ENCODE results near the gene FAM9C. TPM values are rescaled to one million over a fixed set of nuclear protein-coding genes. Genes with fewer than 3 reads are reported as not detected.

Gene FAM9C
- total and polyA plus RNA-seq, 5 donors, result 0.02 TPM; not detected in 4

DNA sequence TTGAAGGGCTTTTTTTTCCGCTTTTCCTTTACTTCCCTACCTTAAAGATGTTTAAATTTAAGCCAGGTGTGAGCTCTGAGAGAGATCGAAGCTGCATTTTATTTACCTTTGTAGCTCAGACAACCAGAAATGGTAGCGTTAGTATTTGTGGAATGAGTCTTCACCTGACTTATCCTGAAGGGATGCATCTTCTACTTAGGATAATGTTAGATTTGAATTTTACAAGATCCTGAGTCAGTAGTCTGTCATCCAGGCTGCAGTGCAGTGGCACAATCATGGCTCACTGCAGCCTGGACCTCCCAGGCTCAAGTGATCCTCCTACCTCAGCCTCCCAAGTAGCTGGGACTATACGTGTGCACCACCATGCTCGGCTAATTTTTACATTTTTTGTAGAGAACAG, 43.3 kb downstream of the FAM9C start:
- ATAC-seq (no peak), DNase-seq (no peak)
- intact Hi-C loops (cut with DNase I), result no loop called here
- H3K27ac ChIP-seq (ENCODE audit: low read length), result no peak overlapping the region
- peaks cover 6% of the 10 kb centered on the region for H3K4me1 ChIP-seq (ENCODE audit: control insufficient read depth, insufficient read depth, low read length)
- H3K4me3 ChIP-seq (ENCODE audit: low read length), result no peak overlapping the region
- 94% methylated on average over 5 of the region's 5 CpGs for WGBS
- H3K9me3 ChIP-seq (ENCODE audit: control insufficient read depth, low read length), result no peaks in the 10 kb centered on the region
- no peaks in the 10 kb centered on the region for H3K27me3 ChIP-seq (ENCODE audit: control insufficient read depth, insufficient read depth)

GRCh38 chrX:13000301-13000811, 44.1 kb downstream of the FAM9C start:
- peak in 2 of 3 donors; percentile 30 to 52 for DNase-seq
- Histone ChIP-seq H3K27me3 (ENCODE audit: control insufficient read depth, insufficient read depth) (no peaks in the 10 kb centered on the region), H3K27ac (ENCODE audit: low read length) (peak overlapping the region; percentile 27), H3K9me3 (ENCODE audit: control insufficient read depth, low read length) (no peaks in the 10 kb centered on the region), H3K4me1 (ENCODE audit: control insufficient read depth, insufficient read depth, low read length) (peaks cover 6% of the 10 kb centered on the region), H3K4me3 (ENCODE audit: low read length) (no peak overlapping the region)
- intact Hi-C loops (cut with DNase I), result no loop called here
- ATAC-seq, result peak; percentile 59 to 63
- WGBS, result 25% methylated on average over 8 of the region's 8 CpGs

DNA sequence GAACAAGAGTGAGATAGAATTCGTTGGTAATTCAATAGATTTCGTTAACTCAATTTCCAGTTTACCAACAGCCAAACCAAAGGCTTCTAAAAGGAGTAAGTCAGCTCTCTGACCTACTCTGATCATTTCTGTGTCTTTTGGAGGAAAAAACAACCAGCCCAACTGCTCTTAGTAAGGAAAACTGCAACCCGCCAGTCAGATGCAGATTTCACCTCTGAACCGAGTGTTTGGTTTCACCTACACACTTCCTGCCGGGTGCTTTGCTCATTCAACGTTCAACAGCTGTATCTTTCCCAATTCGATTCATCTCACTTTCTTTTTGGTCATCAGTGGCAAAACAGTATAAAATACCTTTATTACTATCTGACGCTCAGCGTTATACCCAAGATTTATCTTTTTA, 45.0 kb downstream of the FAM9C start:
- peak in 1 of 2 donors; percentile 45 for ATAC-seq
- H3K9me3 ChIP-seq (ENCODE audit: control insufficient read depth, low read length), result no peaks in the 10 kb centered on the region
- intact Hi-C loops (cut with DNase I), result no loop called here
- no peaks in the 10 kb centered on the region for H3K27me3 ChIP-seq (ENCODE audit: control insufficient read depth, insufficient read depth)
- peaks cover 6% of the 10 kb centered on the region for H3K4me1 ChIP-seq (ENCODE audit: control insufficient read depth, insufficient read depth, low read length)
- no peak overlapping the region for H3K4me3 ChIP-seq (ENCODE audit: low read length)
- WGBS, result 66% methylated on average over 9 of the region's 9 CpGs
- H3K27ac ChIP-seq (ENCODE audit: low read length), result no peak overlapping the region
- no peak for DNase-seq

GRCh38 chrX:12997906-12998687, 46.3 kb downstream of the FAM9C start:
- Histone ChIP-seq H3K4me1 (ENCODE audit: control insufficient read depth, insufficient read depth, low read length) (peaks cover 6% of the 10 kb centered on the region), H3K4me3 (ENCODE audit: low read length) (no peak overlapping the region), H3K27me3 (ENCODE audit: control insufficient read depth, insufficient read depth) (no peaks in the 10 kb centered on the region), H3K9me3 (ENCODE audit: control insufficient read depth, low read length) (no peaks in the 10 kb centered on the region), H3K27ac (ENCODE audit: low read length) (peak overlapping the region; percentile 81)
- peak in 1 of 2 donors; percentile 28 for ATAC-seq
- intact Hi-C loops (cut with DNase I), result no loop called here
- no peak for DNase-seq
- WGBS, result 31% methylated on average over 5 of the region's 5 CpGs

GRCh38 chrX:12996934-12997435, 47.4 kb downstream of the FAM9C start:
- Histone ChIP-seq H3K27ac (ENCODE audit: low read length) (no peak overlapping the region), H3K9me3 (ENCODE audit: control insufficient read depth, low read length) (no peaks in the 10 kb centered on the region), H3K27me3 (ENCODE audit: control insufficient read depth, insufficient read depth) (no peaks in the 10 kb centered on the region), H3K4me1 (ENCODE audit: control insufficient read depth, insufficient read depth, low read length) (peaks cover 6% of the 10 kb centered on the region), H3K4me3 (ENCODE audit: low read length) (no peak overlapping the region)
- intact Hi-C loops (cut with DNase I), result no loop called here
- no peak for DNase-seq
- 78% methylated on average over 3 of the region's 3 CpGs for WGBS
- ATAC-seq, result no peak

GRCh38 chrX:12994321-12994720, 50.1 kb downstream of the FAM9C start:
- no peaks in the 10 kb centered on the region for H3K9me3 ChIP-seq (ENCODE audit: control insufficient read depth, low read length)
- intact Hi-C loops (cut with DNase I), result no loop called here
- H3K4me1 ChIP-seq (ENCODE audit: control insufficient read depth, insufficient read depth, low read length), result peaks cover 2% of the 10 kb centered on the region
- H3K27ac ChIP-seq (ENCODE audit: low read length), result no peak overlapping the region
- H3K4me3 ChIP-seq (ENCODE audit: low read length), result no peak overlapping the region
- DNase-seq (no peak), ATAC-seq (no peak)
- 71% methylated on average over 4 of the region's 4 CpGs for WGBS
- no peaks in the 10 kb centered on the region for H3K27me3 ChIP-seq (ENCODE audit: control insufficient read depth, insufficient read depth)

GRCh38 chrX:12993826-12994225, 50.6 kb downstream of the FAM9C start:
- no peak overlapping the region for H3K4me3 ChIP-seq (ENCODE audit: low read length)
- DNase-seq (no peak), ATAC-seq (no peak)
- no peaks in the 10 kb centered on the region for H3K27me3 ChIP-seq (ENCODE audit: control insufficient read depth, insufficient read depth)
- peaks cover 2% of the 10 kb centered on the region for H3K4me1 ChIP-seq (ENCODE audit: control insufficient read depth, insufficient read depth, low read length)
- H3K9me3 ChIP-seq (ENCODE audit: control insufficient read depth, low read length), result no peaks in the 10 kb centered on the region
- H3K27ac ChIP-seq (ENCODE audit: low read length), result no peak overlapping the region
- 68% methylated on average over 1 of the region's 1 CpG for WGBS
- intact Hi-C loops (cut with DNase I), result no loop called here

- Histone ChIP-seq H3K27me3 (ENCODE audit: control insufficient read depth, insufficient read depth) (no peaks in the 10 kb centered on the region), H3K4me3 (ENCODE audit: low read length) (no peak overlapping the region), H3K4me1 (ENCODE audit: control insufficient read depth, insufficient read depth, low read length) (no peaks in the 10 kb centered on the region), H3K9me3 (ENCODE audit: control insufficient read depth, low read length) (no peaks in the 10 kb centered on the region), H3K27ac (ENCODE audit: low read length) (no peak overlapping the region)
- intact Hi-C loops (cut with DNase I), result no loop called here
- WGBS, result 66% methylated on average over 4 of the region's 4 CpGs
- DNase-seq (no peak), ATAC-seq (no peak)
Measured at GRCh38 chrX:12992544-12993118, 51.8 kb downstream of the FAM9C start.

DNA sequence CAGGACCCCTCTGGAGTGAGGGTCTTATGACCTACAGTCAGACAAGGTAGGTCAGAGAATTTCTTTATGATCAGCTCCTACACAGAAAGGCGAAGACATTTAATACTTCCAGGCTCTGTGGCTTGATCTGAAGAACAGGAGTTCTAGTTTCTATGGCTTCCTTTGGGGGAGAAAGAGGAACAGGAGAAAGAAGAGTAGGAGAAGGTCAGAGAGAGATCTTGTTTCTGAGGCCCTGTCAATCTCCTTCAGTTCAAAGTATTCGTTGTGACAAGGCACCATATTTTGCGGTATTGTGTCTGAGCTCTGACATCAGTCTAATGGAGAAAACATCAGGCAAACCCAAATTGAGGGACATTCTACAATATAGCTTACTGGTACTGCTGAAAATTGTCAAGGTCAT, 52.8 kb downstream of the FAM9C start:
- intact Hi-C loops (cut with DNase I), result no loop called here
- no peak overlapping the region for H3K4me3 ChIP-seq (ENCODE audit: low read length)
- H3K27me3 ChIP-seq (ENCODE audit: control insufficient read depth, insufficient read depth), result no peaks in the 10 kb centered on the region
- H3K9me3 ChIP-seq (ENCODE audit: control insufficient read depth, low read length), result no peaks in the 10 kb centered on the region
- DNase-seq (no peak), ATAC-seq (no peak)
- H3K4me1 ChIP-seq (ENCODE audit: control insufficient read depth, insufficient read depth, low read length), result no peaks in the 10 kb centered on the region
- 94% methylated on average over 3 of the region's 3 CpGs for WGBS
- no peak overlapping the region for H3K27ac ChIP-seq (ENCODE audit: low read length)

GRCh38 chrX:12989461-12989860, 55.0 kb downstream of the FAM9C start:
- no peaks in the 10 kb centered on the region for H3K9me3 ChIP-seq (ENCODE audit: control insufficient read depth, low read length)
- H3K4me1 ChIP-seq (ENCODE audit: control insufficient read depth, insufficient read depth, low read length), result no peaks in the 10 kb centered on the region
- DNase-seq (no peak), ATAC-seq (no peak)
- H3K27ac ChIP-seq (ENCODE audit: low read length), result no peak overlapping the region
- 59% methylated on average over 3 of the region's 3 CpGs for WGBS
- no peak overlapping the region for H3K4me3 ChIP-seq (ENCODE audit: low read length)
- intact Hi-C loops (cut with DNase I), result no loop called here
- no peaks in the 10 kb centered on the region for H3K27me3 ChIP-seq (ENCODE audit: control insufficient read depth, insufficient read depth)

DNA sequence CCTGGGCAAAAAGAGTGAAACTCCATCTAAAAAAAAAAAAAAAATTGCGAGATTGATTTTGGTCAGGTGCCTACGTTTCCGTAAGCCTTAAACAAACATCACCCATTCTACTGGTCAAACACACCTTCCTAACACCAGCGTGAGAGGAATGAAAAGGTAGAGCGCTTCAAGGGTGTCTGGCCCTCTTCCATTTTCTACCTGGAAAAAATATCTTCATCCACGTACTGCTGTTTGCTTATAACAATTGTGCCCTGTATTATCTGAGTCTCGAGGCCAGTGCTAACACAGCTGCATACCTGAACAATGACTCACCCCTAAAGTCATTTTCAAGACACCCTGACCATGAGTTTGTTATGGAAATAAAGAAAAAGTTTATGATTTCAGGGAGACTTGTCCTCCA, 55.6 kb downstream of the FAM9C start:
- peak; percentile 51 to 71 for ATAC-seq
- H3K27ac ChIP-seq (ENCODE audit: low read length), result no peak overlapping the region

More for the DNA sequence above, 55.6 kb downstream of the FAM9C start:
- Histone ChIP-seq H3K9me3 (ENCODE audit: control insufficient read depth, low read length) (no peaks in the 10 kb centered on the region), H3K27me3 (ENCODE audit: control insufficient read depth, insufficient read depth) (no peaks in the 10 kb centered on the region), H3K4me1 (ENCODE audit: control insufficient read depth, insufficient read depth, low read length) (no peaks in the 10 kb centered on the region), H3K4me3 (ENCODE audit: low read length) (no peak overlapping the region)
- WGBS, result 53% methylated on average over 7 of the region's 7 CpGs
- DNase-seq, result no peak
- intact Hi-C loops (cut with DNase I), result no loop called here

All from right cardiac atrium (tissue), 5 donors.